Stomach smooth muscle (tissue), 2 donors: ENCODE results near the gene MUCL3.

Source experiments
- H3K27ac ChIP-seq: one replicate; pipeline ENCODE4 v1.7.0; 2013; ENCODE audit warnings: mild to moderate bottlenecking, low read length, inconsistent platforms
- H3K27me3 ChIP-seq, 2 donors: one replicate each; pipeline ENCODE4 v1.7.0; 2013; ENCODE audit warnings: low read length in 2 of 2; ENCODE audit not compliant: insufficient read depth in 2 of 2, control insufficient read depth in 1 of 2
- H3K36me3 ChIP-seq, 2 donors: one replicate each; pipeline ENCODE4 v1.7.0; 2013; ENCODE audit warnings: low read length in 2 of 2; ENCODE audit not compliant: control insufficient read depth in 2 of 2, insufficient read depth in 2 of 2
- H3K4me1 ChIP-seq: one replicate; pipeline ENCODE4 v1.7.0; 2013; ENCODE audit warnings: low read length; ENCODE audit not compliant: control insufficient read depth, insufficient read depth
- H3K4me3 ChIP-seq, 2 donors: one replicate each; pipeline ENCODE4 v1.7.0; 2013; ENCODE audit warnings: low read length in 2 of 2
- H3K9ac ChIP-seq, 2 donors: one replicate each; pipeline ENCODE4 v1.7.0; 2013; ENCODE audit warnings: low read length in 2 of 2, mild to moderate bottlenecking in 1 of 2
- H3K9me3 ChIP-seq, 2 donors: one replicate each; pipeline ENCODE4 v1.7.0; 2013; ENCODE audit warnings: low read length in 2 of 2; ENCODE audit not compliant: control insufficient read depth in 2 of 2
- donor health status: healthy.
- donor health status: Pancreatic carcinoma.

MUCL3 gene

GRCh38 chr6:30979141-30979540, 38.4 kb downstream of the MUCL3 start:
- no peaks in the 10 kb centered on the region for H3K36me3 ChIP-seq
- peaks cover 3% of the 10 kb centered on the region for H3K4me1 ChIP-seq
- H3K27ac ChIP-seq = no peak overlapping the region
- no peak overlapping the region for H3K9ac ChIP-seq
- no peaks in the 10 kb centered on the region for H3K9me3 ChIP-seq
- H3K4me3 ChIP-seq = no peak overlapping the region
- peaks cover 0 to 2% of the 10 kb centered on the region in 2 donors for H3K27me3 ChIP-seq

GRCh38 chr6:30979690-30980089, 38.9 kb downstream of the MUCL3 start:
- H3K4me1 ChIP-seq = peaks cover 3% of the 10 kb centered on the region
- H3K27ac ChIP-seq = no peak overlapping the region
- H3K9me3 ChIP-seq = no peaks in the 10 kb centered on the region
- H3K9ac ChIP-seq = no peak overlapping the region
- no peaks in the 10 kb centered on the region for H3K36me3 ChIP-seq
- H3K27me3 ChIP-seq = peaks cover 0 to 2% of the 10 kb centered on the region in 2 donors
- no peak overlapping the region for H3K4me3 ChIP-seq

- Histone ChIP-seq H3K9ac (no peak overlapping the region), H3K4me3 (peak overlapping the region in 1 of 2 donors; percentile 61), H3K4me1 (peaks cover 3% of the 10 kb centered on the region), H3K27ac (no peak overlapping the region), H3K27me3 (peaks cover 0 to 2% of the 10 kb centered on the region in 2 donors), H3K36me3 (no peaks in the 10 kb centered on the region), H3K9me3 (no peaks in the 10 kb centered on the region)
These were observed 41.4 kb downstream of the MUCL3 start for GRCh38 chr6:30981942-30982772.

GRCh38 chr6:30983439-30983838, 42.7 kb downstream of the MUCL3 start, which contains the start of gene MUC21:
Gene MUC21 (plus strand): TSS chr6:30983718. CDS start chr6:30983959, 241 bp downstream.
- no peak within 1 kb of the TSS for H3K27ac ChIP-seq
- no peak within 1 kb of the TSS for H3K4me3 ChIP-seq

GRCh38 chr6:30985490-30985889, 44.7 kb downstream of the MUCL3 start:
- peaks cover 0 to 2% of the 10 kb centered on the region in 2 donors for H3K27me3 ChIP-seq
- no peaks in the 10 kb centered on the region for H3K9me3 ChIP-seq
- no peak overlapping the region for H3K27ac ChIP-seq
- no peak overlapping the region for H3K9ac ChIP-seq
- H3K4me3 ChIP-seq = no peak overlapping the region
- peaks cover 3% of the 10 kb centered on the region for H3K4me1 ChIP-seq
- no peaks in the 10 kb centered on the region for H3K36me3 ChIP-seq

More at GRCh38 chr6:30983439-30983838, 42.7 kb downstream of the MUCL3 start, which contains the start of gene MUC21:
- H3K27me3 ChIP-seq = peaks cover 0 to 2% of the 10 kb centered on the region in 2 donors
- peaks cover 3% of the 10 kb centered on the region for H3K4me1 ChIP-seq
- H3K9me3 ChIP-seq = no peaks in the 10 kb centered on the region
- no peak within 1 kb of the TSS for H3K9ac ChIP-seq
- H3K36me3 ChIP-seq = no peaks in the 10 kb centered on the region

- no peaks in the 10 kb centered on the region for H3K9me3 ChIP-seq
- H3K9ac ChIP-seq = no peak overlapping the region
- no peak overlapping the region for H3K4me3 ChIP-seq
- H3K36me3 ChIP-seq = no peaks in the 10 kb centered on the region
- H3K4me1 ChIP-seq = peaks cover 2% of the 10 kb centered on the region
- H3K27ac ChIP-seq = no peak overlapping the region
- H3K27me3 ChIP-seq = peaks cover 0 to 2% of the 10 kb centered on the region in 2 donors
These were observed 46.5 kb downstream of the MUCL3 start for GRCh38 chr6:30987304-30987703.

- no peak overlapping the region for H3K27ac ChIP-seq
- H3K36me3 ChIP-seq = no peaks in the 10 kb centered on the region
- H3K9me3 ChIP-seq = no peaks in the 10 kb centered on the region
- H3K9ac ChIP-seq = no peak overlapping the region
- H3K27me3 ChIP-seq = peaks cover 0 to 2% of the 10 kb centered on the region in 2 donors
- H3K4me3 ChIP-seq = no peak overlapping the region
- no peaks in the 10 kb centered on the region for H3K4me1 ChIP-seq
These were observed 47.5 kb downstream of the MUCL3 start for GRCh38 chr6:30988209-30988825.

GRCh38 chr6:30990422-30991086, 49.8 kb downstream of the MUCL3 start:
- Histone ChIP-seq H3K9me3 (no peaks in the 10 kb centered on the region), H3K27ac (no peak overlapping the region), H3K4me1 (no peaks in the 10 kb centered on the region), H3K36me3 (no peaks in the 10 kb centered on the region), H3K27me3 (no peaks in the 10 kb centered on the region), H3K9ac (no peak overlapping the region), H3K4me3 (no peak overlapping the region)

- Histone ChIP-seq H3K27ac (no peak overlapping the region), H3K4me1 (no peaks in the 10 kb centered on the region), H3K9me3 (no peaks in the 10 kb centered on the region), H3K36me3 (no peaks in the 10 kb centered on the region), H3K4me3 (no peak overlapping the region), H3K27me3 (peaks cover 0 to 2% of the 10 kb centered on the region in 2 donors), H3K9ac (no peak overlapping the region)
These were observed 51.1 kb downstream of the MUCL3 start for GRCh38 chr6:30991891-30992290.

- Histone ChIP-seq H3K9me3 (no peaks in the 10 kb centered on the region), H3K27me3 (peaks cover 0 to 2% of the 10 kb centered on the region in 2 donors), H3K4me1 (no peaks in the 10 kb centered on the region), H3K36me3 (no peaks in the 10 kb centered on the region), H3K9ac (no peak overlapping the region), H3K27ac (no peak overlapping the region), H3K4me3 (no peak overlapping the region)
These were observed 56.5 kb downstream of the MUCL3 start for GRCh38 chr6:30997301-30997700.
